Activated naive CD8-positive, alpha-beta T cell treated with anti-CD3 and anti-CD28 coated beads, Interleukin-2, amount 50 U/mL, for 16 hours (primary cell): ENCODE results near the gene SOCS3.
"Not testable (repeated sequence)": the region's sequence is repeated elsewhere in the genome, so short reads cannot be mapped to it uniquely, and the experiment has no call there.

Source experiments
- DNase-seq: peaks from one replicate; pipeline ENCODE4 v3.0.0-alpha.2; 2020; ENCODE audit warnings: low read depth, low spot score

SOCS3 gene

DNA sequence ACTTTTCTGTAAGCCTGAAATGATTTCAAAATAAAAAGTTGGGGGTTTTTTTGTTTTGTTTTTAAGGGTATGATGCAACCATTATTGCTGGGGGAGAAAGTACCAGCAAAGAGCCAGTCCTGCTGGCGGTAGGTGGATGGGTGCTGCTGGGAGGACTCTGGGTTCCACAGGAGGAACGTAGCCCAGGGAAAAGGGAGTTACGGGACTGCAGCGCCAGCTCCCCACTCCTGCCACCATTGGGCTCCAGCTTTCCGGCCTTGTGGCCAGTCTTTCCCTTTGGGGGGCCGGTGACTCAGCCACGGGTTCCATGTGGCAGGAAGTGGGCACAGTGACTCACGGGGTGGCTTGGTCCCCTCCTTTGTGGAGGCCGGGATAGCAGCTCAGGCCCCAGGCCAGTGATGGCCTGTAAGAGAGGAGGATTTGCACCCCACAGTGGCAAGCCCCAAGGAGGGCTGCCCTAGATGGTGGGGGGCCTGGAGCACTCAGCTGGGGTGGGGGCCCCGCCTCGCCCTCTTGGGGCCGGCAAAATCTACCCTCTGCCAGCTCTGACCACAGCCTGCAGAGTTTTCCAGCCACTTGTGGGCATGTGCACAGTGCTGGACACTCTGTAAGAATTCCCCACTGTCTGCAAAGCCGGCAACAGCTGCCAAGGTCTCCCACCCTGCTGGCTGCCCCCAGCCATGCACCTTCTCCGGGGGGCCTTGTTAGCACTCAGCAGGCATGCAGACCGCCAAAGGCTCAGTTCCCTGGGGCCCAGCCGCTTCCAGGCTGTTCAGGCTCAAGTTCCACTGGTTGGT, 30.4 kb downstream of the SOCS3 start:
- DNase-seq, result no peak

DNA sequence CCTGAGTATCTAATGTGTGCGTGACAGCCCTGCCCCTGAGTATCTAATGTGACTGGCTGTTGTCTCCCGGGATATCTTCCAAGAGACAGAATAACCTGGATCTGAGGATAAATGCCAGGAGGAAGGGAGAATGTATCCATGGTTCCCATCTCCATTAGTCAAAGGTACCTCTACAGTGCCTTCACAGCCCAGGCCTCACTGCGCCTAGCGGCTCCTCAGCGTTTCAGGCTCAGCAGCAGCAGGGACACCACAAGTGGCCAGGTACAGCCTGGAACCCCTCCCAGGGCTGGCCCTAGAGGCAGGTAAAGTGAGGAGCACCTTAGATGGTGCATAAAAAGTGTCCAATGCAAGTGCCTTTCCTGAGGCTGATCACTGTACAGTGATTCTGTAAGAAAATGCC, 32.0 kb downstream of the SOCS3 start:
- no peak for DNase-seq

GRCh38 chr17:78325076-78325687, 34.7 kb downstream of the SOCS3 start:
- DNase-seq, result no peak

- DNase-seq, result no peak
These were observed 35.3 kb downstream of the SOCS3 start for GRCh38 chr17:78324391-78325075.

DNA sequence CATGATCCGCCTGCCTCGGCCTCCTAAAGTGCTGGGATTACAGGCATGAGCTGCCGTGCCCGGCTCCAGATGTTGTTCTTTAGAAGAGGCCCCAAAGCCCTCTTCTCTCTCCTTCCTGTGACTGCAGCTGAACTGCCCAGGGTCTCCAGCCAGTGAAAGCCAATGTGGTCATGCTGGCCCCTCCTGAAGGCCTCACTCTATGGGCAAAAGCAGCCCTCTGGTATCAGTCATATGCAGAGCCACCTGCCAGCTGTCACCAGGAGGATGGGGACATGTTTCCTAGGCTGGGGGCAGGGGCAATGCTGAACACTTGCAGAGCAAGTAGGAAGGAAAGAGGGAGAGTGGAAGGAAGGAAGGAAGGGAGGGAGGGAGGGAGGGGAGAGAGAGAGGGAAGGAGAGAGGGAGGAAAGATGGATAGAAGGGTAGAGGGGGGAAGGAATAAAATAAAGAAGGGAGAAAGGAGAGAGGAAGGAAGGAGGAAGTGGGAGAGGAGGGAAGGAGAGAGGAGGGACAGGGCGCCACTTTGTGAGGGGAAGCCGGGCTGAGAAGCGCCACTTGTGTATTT, 36.0 kb downstream of the SOCS3 start:
- no peak for DNase-seq

DNA sequence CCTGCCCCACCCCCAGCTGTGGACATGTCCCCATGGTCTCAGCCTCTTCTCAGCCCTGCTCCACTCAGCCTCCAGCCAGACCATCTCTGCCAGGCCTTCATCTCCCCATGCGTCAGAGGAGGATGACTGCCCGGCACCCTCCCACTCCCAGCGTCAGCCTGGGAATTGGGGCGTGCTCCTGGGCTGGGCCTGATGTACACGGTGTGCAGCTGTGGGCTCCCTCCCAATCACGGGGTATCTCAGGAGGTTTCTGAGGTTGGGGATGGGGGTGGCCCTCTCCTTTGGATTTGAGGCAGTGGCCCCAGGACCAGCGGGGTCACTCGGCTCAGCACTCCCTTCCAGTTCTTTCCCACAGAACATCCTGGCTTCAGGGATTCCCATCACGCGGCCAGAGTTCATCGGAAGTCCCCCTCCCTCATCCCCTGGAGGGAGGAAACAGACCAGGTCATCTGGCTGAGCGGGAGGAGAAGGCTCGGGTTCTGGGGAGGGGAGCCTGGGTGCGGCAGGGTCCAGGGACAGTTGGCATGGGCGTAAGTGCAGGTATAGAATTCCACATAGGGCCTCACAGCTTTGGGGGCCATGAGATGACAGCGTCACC, 36.9 kb downstream of the SOCS3 start:
- no peak for DNase-seq

DNA sequence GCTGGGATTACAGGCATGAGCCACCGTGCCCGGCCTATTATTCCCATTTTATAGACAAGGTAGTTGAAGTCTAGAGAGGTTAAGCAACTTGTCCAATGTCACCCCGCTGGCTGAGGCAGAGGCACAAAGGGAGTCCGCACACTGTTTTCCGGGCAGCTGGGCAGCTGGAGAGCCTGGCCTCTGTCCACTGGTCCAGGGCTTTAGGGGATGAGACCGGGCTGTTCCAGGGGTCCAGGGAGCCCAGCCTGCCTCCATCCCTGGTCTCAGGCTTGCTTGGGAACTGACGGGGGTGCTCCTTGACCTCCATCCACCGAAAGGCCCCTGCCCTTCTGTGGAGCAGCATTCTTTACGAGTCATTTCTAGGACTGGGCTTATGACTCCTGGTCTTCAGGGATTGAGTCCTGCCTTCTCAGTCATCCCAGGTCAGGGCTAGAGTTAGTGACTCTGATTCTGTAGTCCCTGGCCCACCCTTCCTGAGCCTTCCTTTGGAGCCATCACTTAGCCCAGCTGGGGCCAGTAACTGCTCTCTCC, 37.5 kb downstream of the SOCS3 start:
- no peak for DNase-seq

DNA sequence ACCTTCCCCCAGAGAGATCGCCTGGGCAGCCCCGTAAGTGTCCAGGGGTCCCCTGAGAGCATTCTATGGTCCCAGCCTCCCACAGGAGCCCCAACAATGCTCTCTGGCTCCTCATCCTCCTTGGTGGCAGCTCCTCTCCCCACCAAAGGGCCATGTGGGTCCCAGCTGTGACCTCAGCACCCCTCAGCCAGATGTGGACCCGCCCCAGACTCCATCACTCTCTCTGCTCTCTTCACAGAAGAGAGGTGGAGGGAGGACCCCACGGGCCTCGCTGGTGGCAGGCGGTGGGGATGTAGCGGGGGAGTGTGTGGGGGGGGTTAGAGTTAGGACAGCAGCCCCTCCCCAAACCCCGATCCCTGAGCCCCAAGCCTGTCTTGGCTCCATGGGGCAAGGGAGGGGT, 41.0 kb downstream of the SOCS3 start:
- DNase-seq, result no peak

DNA sequence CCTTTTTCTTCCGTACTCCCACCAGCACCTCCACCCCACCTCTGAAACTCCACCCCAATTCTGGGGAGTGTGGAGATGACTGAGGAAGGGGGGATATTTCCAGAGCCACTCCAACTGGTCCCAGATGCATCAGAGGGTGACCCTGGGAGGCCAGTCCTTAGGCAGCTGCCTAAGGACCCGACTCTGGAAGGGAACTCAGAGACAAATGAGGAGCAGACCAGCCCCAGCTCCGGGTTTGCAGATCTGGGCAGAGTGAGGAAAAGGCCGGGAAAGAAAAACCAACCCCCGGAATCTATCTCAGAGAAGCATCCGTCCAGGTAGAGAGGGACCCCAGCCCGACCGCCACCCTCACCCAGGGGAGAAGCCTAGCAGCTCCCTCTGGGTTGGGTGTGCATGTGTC, 41.5 kb downstream of the SOCS3 start:
- DNase-seq, result no peak

GRCh38 chr17:78317794-78318400, 42.0 kb downstream of the SOCS3 start:
- no peak for DNase-seq

DNA sequence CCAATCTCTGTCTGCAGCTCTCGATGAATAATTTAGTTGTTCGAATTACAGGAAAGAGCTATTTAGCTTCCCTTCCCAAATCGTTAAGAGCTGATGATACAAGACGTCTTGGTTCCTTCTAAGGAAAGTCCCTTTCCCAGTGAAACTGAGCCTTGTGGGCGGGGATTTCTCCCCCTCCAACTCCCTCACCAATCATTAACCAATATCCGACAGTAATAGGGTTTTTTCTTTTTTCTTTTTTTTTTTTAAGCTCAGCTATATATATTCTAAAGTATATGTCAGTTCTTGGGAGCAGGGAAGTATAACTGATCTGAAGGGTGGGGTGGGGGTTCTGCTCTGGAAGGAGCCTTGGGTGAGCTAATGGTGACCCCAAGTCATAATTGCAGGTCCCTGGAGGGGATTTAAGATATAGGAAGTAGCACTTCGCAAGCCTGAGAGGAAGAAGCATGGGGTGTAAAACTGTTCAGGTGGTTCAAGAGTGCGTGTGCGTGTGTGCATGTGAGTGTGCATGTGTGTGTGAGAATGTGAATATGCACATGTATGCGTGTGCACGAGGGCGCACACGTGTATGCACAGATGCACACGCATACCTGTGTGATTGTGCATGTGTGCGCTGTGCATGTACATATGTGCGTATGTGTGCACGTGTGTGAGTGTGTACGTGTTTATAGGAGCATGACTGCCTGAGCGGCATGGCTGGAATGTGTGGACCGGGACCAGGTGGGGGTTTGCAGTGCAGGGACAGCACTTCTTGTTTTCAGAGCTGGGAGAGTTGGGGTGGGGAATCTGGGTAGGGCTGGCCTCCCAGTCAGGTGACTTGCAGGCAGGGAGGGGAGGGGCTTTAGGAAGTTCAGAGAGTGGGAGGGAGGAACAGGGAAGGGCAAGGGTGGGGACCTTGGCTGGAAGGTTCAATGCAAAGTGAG, 42.7 kb downstream of the SOCS3 start:
- DNase-seq, result no peak

DNA sequence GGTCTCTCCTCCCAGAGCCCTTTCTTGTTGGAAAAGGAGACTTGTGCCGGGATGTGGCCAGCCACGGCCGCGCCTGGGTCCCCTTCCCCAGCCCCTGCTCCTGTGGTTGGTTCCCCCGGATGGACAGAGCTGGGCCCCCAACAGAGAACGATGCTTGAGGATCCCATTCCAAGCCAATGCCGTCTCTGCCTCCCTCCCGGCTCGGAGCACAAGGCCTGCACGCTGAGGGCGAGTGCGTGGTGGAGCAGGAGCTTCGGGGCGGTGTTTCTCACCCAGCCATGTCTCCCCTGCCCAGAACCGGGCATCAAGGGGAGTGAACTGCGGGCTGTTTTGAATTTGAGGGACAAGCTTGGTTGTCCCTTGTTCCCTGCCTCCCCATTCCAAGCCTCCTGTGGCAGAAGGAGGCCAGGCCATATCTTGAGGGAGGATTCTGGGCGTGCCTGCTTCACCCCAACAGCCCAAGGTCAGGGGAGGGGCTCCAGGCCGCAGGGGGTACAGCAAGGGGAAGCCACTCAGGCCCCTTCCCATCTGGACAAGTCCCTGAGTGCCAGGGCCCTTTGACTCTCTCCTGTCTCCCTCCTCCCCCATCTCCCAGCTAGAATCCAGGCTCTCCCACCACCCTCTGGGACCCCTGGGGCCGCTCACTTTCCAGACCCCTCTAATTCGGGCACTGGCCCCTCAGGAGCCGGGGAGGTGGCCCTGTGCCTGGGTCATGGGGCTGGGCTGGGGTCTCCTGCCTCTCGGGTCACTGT, 43.6 kb downstream of the SOCS3 start:
- DNase-seq, result no peak

- peak; percentile 11 for DNase-seq
These were observed 44.3 kb downstream of the SOCS3 start for GRCh38 chr17:78315355-78316114.

DNA sequence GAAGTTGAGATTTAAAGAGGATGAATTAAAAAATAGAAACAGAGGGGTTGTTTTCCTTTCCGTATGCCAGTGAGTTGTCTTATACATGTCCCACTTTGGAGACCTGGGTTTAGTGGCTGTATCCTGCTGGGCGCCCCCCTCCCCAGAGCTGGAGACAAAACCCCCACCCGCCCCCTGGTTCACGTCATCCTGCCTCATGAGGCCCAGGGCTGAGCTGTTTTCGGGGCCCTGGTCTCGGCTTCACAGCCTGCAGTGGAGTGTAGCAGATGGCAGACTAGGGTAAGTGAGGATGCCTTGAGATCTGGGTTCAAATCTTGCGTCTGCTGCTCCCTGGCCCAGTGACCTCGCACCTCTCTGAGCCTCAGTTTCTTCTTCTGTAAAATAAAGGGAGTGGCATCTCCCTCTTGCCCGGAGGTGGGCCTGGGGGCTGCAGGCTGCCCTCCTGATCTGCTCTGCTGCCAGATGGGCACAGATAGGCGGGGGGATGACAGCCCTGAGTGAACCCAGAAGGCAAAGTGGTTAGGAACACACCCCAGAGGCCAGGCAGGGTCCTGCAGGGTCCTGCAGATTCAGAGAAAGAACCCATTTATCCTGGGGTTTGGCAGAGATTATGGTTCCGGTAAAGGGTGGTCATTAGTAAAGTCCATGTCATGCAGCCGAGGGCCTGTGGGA, 45.1 kb downstream of the SOCS3 start:
- DNase-seq, result no peak

- peak; percentile 18 for DNase-seq
These were observed 45.9 kb downstream of the SOCS3 start for GRCh38 chr17:78313735-78314648.

GRCh38 chr17:78309659-78310255, 50.1 kb downstream of the SOCS3 start:
- DNase-seq, result not testable (repeated sequence)
